ES-I3 (cell line): ENCODE measurements around the gene GTSF1L.

Experiments
- H3K36me3 ChIP-seq: 2 replicates; pipeline ENCODE4 v1.6.1; 2013; ENCODE audit warnings: mild to moderate bottlenecking, low read length, control low read depth, moderate library complexity; ENCODE audit not compliant: insufficient read depth
- H3K4me1 ChIP-seq: 2 replicates; pipeline ENCODE4 v1.6.1; 2013; ENCODE audit warnings: mild to moderate bottlenecking, control low read depth, low read length; ENCODE audit not compliant: insufficient read depth
- H3K9ac ChIP-seq: 2 replicates; pipeline ENCODE4 v1.6.1; 2013; ENCODE audit warnings: low read depth, mild to moderate bottlenecking, low read length, moderate library complexity
- H3K9me3 ChIP-seq: 2 replicates; pipeline ENCODE4 v1.6.1; 2013; ENCODE audit warnings: mild to moderate bottlenecking, low read length, moderate library complexity; ENCODE audit not compliant: control insufficient read depth, insufficient read depth

Gene GTSF1L

GRCh38 chr20:43752561-43753301, 25.9 kb upstream of the GTSF1L start:
- Histone ChIP-seq H3K4me1 (no peaks in the 10 kb centered on the region; the same call in 1 of the 2 replicates), H3K9me3 (peaks cover 3% of the 10 kb centered on the region; the same call in 1 of the 2 replicates), H3K36me3 (no peaks in the 10 kb centered on the region), H3K9ac (no peak overlapping the region)

- Histone ChIP-seq H3K9me3 (peaks cover 3% of the 10 kb centered on the region; the same call in 1 of the 2 replicates), H3K4me1 (peaks cover 2% of the 10 kb centered on the region; the same call in 1 of the 2 replicates), H3K9ac (no peak overlapping the region), H3K36me3 (no peaks in the 10 kb centered on the region)
Observed at GRCh38 chr20:43752051-43752360, 25.2 kb upstream of the GTSF1L start.

GRCh38 chr20:43751167-43752050, 24.6 kb upstream of the GTSF1L start:
- no peak overlapping the region for H3K9ac ChIP-seq
- peaks cover 3% of the 10 kb centered on the region; the same call in 1 of the 2 replicates for H3K9me3 ChIP-seq
- peaks cover 8% of the 10 kb centered on the region for H3K4me1 ChIP-seq
- H3K36me3 ChIP-seq = no peaks in the 10 kb centered on the region

GRCh38 chr20:43750774-43751166, 24.0 kb upstream of the GTSF1L start:
- no peaks in the 10 kb centered on the region for H3K36me3 ChIP-seq
- H3K9me3 ChIP-seq = peaks cover 3% of the 10 kb centered on the region; the same call in 1 of the 2 replicates
- H3K9ac ChIP-seq = no peak overlapping the region
- H3K4me1 ChIP-seq = peaks cover 14% of the 10 kb centered on the region

- Histone ChIP-seq H3K9me3 (peaks cover 3% of the 10 kb centered on the region; the same call in 1 of the 2 replicates), H3K9ac (no peak overlapping the region; the same call in 1 of the 2 replicates), H3K36me3 (no peaks in the 10 kb centered on the region), H3K4me1 (peaks cover 15% of the 10 kb centered on the region)
Observed at GRCh38 chr20:43749734-43750294, 23.0 kb upstream of the GTSF1L start.

GRCh38 chr20:43748274-43748673, 21.5 kb upstream of the GTSF1L start:
- no peak overlapping the region for H3K9ac ChIP-seq
- no peaks in the 10 kb centered on the region for H3K9me3 ChIP-seq
- H3K36me3 ChIP-seq = no peaks in the 10 kb centered on the region
- peaks cover 15% of the 10 kb centered on the region for H3K4me1 ChIP-seq

GRCh38 chr20:43746344-43747137, 19.7 kb upstream of the GTSF1L start:
- H3K36me3 ChIP-seq = no peaks in the 10 kb centered on the region
- no peaks in the 10 kb centered on the region for H3K9me3 ChIP-seq
- peaks cover 15% of the 10 kb centered on the region for H3K4me1 ChIP-seq
- H3K9ac ChIP-seq = no peak overlapping the region

GRCh38 chr20:43744966-43745730, 18.3 kb upstream of the GTSF1L start:
- no peak overlapping the region for H3K9ac ChIP-seq
- H3K4me1 ChIP-seq = peaks cover 15% of the 10 kb centered on the region
- H3K9me3 ChIP-seq = no peaks in the 10 kb centered on the region
- H3K36me3 ChIP-seq = no peaks in the 10 kb centered on the region

- Histone ChIP-seq H3K4me1 (peaks cover 15% of the 10 kb centered on the region), H3K9me3 (no peaks in the 10 kb centered on the region), H3K9ac (no peak overlapping the region), H3K36me3 (no peaks in the 10 kb centered on the region)
Observed at GRCh38 chr20:43744151-43744611, 17.4 kb upstream of the GTSF1L start.

GRCh38 chr20:43740642-43741041, 13.8 kb upstream of the GTSF1L start:
- Histone ChIP-seq H3K36me3 (no peaks in the 10 kb centered on the region), H3K9ac (no peak overlapping the region), H3K9me3 (no peaks in the 10 kb centered on the region), H3K4me1 (peaks cover 4% of the 10 kb centered on the region; the same call in 1 of the 2 replicates)

- Histone ChIP-seq H3K9ac (no peak overlapping the region), H3K9me3 (no peaks in the 10 kb centered on the region), H3K4me1 (peaks cover 4% of the 10 kb centered on the region; the same call in 1 of the 2 replicates), H3K36me3 (no peaks in the 10 kb centered on the region)
Observed at GRCh38 chr20:43739148-43739749, 12.4 kb upstream of the GTSF1L start.

GRCh38 chr20:43737925-43738324, 11.1 kb upstream of the GTSF1L start:
- Histone ChIP-seq H3K36me3 (no peaks in the 10 kb centered on the region), H3K4me1 (peaks cover 4% of the 10 kb centered on the region; the same call in 1 of the 2 replicates), H3K9me3 (no peaks in the 10 kb centered on the region), H3K9ac (no peak overlapping the region)

- no peaks in the 10 kb centered on the region for H3K36me3 ChIP-seq
- no peaks in the 10 kb centered on the region for H3K9me3 ChIP-seq
- no peak overlapping the region for H3K9ac ChIP-seq
- peaks cover 4% of the 10 kb centered on the region; the same call in 1 of the 2 replicates for H3K4me1 ChIP-seq
Observed at GRCh38 chr20:43736588-43737158, 9.9 kb upstream of the GTSF1L start.
